ENCODE results near the gene CPS1.

CPS1 gene

GRCh38 chr2:210681491-210681890, 125.1 kb downstream of the CPS1 start:
- no peak for DNase-seq (ENCODE audit: low read depth in 2 of 2)

- no peak for DNase-seq (ENCODE audit: low read depth in 2 of 2)
These were observed 130.0 kb downstream of the CPS1 start for GRCh38 chr2:210686401-210686800.

GRCh38 chr2:210687786-210688470, 131.5 kb downstream of the CPS1 start:
- DNase-seq (ENCODE audit: low read depth in 2 of 2), result no peak

- no peak for DNase-seq (ENCODE audit: low read depth in 2 of 2)
These were observed 151.5 kb downstream of the CPS1 start for GRCh38 chr2:210707900-210708299.

DNA sequence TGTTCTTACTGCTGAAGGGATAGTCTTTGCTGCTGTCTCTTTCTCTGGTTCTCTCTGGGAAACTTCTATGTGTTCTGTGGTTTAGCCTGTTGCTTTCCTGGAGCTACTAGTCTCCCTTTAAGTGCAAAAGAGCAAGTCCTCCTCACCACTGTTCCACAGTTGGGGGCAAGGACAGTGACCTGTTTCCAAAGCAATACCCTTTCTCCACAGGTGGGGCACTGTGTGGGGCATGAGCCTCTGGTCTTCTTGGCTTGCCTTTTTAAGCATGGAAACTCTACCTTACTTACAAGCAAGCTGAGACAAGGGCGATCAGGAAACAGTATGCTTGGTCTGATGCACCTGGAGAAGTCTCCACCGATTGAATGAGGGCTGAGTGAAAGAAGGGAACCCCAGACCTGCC, 156.7 kb downstream of the CPS1 start:
- no peak for DNase-seq (ENCODE audit: low read depth in 2 of 2)

DNA sequence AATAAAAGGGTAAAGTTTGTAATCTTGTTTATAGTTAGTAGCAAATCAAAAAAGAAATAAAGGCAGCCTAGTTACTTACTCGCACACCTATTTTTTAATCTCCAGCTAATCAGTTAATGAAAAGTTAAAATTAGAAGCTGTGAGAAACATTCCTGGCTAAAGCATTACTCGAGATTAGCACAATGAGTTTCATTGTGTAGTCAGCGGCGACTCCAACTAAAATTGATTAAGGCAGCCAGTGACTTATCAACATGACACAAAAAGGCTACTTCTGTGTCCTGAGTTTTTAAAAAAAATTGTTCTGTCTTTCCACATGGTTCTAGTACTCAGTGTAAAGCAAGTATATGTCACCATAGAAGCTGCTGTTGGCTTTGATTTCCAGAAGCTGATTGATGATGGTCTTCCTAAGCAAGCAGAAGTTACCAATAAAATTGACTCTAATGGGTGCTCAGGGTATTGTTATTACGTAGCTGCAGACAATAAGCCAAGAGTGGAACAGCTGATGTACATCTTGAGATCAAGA, 159.2 kb downstream of the CPS1 start:
- no peak for DNase-seq (ENCODE audit: low read depth in 2 of 2)

DNA sequence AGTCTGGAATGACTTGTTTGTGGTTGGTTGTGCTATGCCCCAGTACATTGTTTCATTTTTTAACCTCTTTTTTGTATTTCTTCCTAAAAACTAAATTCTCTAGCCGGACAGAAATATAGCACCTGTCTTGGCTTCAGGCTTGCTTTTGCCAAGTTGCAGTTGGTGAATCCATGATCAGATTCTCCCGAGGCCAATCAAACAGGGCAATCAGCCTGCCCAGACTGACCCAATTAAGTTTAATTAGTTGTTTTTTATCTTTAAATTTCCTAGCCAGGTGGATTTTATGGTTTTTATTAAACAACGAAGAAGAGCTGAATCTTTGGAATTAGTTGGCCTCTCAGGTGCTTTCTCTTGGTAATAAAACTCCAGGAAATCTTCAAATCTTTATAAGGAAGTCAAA, 162.1 kb downstream of the CPS1 start:
- no peak for DNase-seq (ENCODE audit: low read depth in 2 of 2)

DNA sequence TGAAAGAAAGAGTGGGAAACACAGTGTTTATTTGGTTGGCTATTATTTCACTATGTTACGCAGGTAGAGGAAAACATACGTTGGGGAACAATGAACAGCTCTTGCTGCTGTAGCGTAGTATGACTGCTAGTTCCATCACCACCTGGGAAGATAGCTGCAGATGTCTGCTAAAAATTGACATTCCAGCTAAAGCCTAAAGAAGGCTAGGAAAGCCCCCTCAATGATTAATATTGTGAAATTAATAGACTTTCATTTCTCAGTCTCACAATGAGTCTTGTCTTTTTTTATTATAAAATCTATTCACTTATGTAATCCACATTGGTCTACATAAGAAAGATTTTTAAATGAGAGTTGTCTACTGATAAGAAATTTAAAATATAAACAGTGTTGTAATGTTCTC, 165.7 kb downstream of the CPS1 start:
- no peak for DNase-seq (ENCODE audit: low read depth in 2 of 2)

GRCh38 chr2:210727549-210727948, 171.2 kb downstream of the CPS1 start:
- no peak for DNase-seq (ENCODE audit: low read depth in 2 of 2)
